Caco-2 (cell line): ENCODE measurements around the gene THEMIS2. TPM values are rescaled to one million over a fixed set of nuclear protein-coding genes. Genes with fewer than 3 reads are reported as not detected.

Source experiments
- BruUV-seq: library from RNA; stranded (reverse); fragments of 400-500 nt; replicated peaks from 2 replicates; lab custom pipeline; 2021; lab: Mats Ljungman, UMichigan
- CTCF ChIA-PET: fragments of 300-600 bp; sonication (Branson Sonifier 250); formaldehyde crosslinking; loops from one replicate; lab custom pipeline; 2022; ENCODE audit warnings: antibody characterized with exemption; lab: Charles Lee
- POLR2A ChIA-PET: fragments of 300-600 bp; sonication (Branson Sonifier 250); formaldehyde crosslinking; loops from one replicate; lab custom pipeline; 2022; ENCODE audit warnings: antibody characterized with exemption; lab: Charles Lee
- DNase-seq, 2 experiments: peaks; one replicate each; pipeline versions ENCODE4 v3.0.0 to v3.0.0-alpha.2; 2020 to 2022
- H3K27me3 ChIP-seq: replicated peaks from 2 replicates; pipeline ENCODE4 v1.6.0; 2011; ENCODE audit warnings: low read length; ENCODE audit not compliant: control insufficient read depth, insufficient read depth
- H3K36me3 ChIP-seq: 2 replicates; pipeline ENCODE4 v1.5.1; 2011; ENCODE audit warnings: low read length; ENCODE audit not compliant: control insufficient read depth, insufficient read depth
- H3K4me1 ChIP-seq: fragments of 250-450 bp; sonication (Bioruptor Pico); 2 replicates; pipeline ENCODE4 v1.5.1; 2020; ENCODE audit warnings: mild to moderate bottlenecking
- H3K4me3 ChIP-seq: 2 replicates; pipeline ENCODE4 v1.5.1; 2011; ENCODE audit warnings: low read depth, mild to moderate bottlenecking, control low read depth, low read length
- H3K9me3 ChIP-seq: fragments of 250-450 bp; sonication (Bioruptor Pico); 2 replicates; pipeline ENCODE4 v1.5.1; 2020; ENCODE audit warnings: mild to moderate bottlenecking, moderate library complexity
- H3K27ac Mint-ChIP-seq: one replicate; pipeline ENCODE4 v1.8.0; 2022; ENCODE audit warnings: mixed read lengths; ENCODE audit not compliant: unreplicated experiment
- H3K27me3 Mint-ChIP-seq: one replicate; pipeline ENCODE4 v1.8.0; 2022; ENCODE audit warnings: mixed read lengths; ENCODE audit not compliant: insufficient read depth, unreplicated experiment
- H3K36me3 Mint-ChIP-seq: one replicate; pipeline ENCODE4 v1.8.0; 2022; ENCODE audit warnings: mild to moderate bottlenecking, mixed read lengths; ENCODE audit not compliant: insufficient read depth, unreplicated experiment
- H3K4me1 Mint-ChIP-seq: one replicate; pipeline ENCODE4 v1.8.0; 2022; ENCODE audit warnings: low read depth, mixed read lengths; ENCODE audit not compliant: unreplicated experiment
- H3K4me3 Mint-ChIP-seq: one replicate; pipeline ENCODE4 v1.8.0; 2022; ENCODE audit warnings: mild to moderate bottlenecking, moderate library complexity, mixed read lengths; ENCODE audit not compliant: unreplicated experiment
- H3K9me3 Mint-ChIP-seq: one replicate; pipeline ENCODE4 v1.8.0; 2022; ENCODE audit warnings: mixed read lengths; ENCODE audit not compliant: unreplicated experiment
- intact Hi-C: fragments of 100-400 bp; cut with micrococcal nuclease; formaldehyde crosslinking; loops from one replicate; pipeline ENCODE4 v1.10.0; 2022; ENCODE audit not compliant: unreplicated experiment
- total RNA-seq: library from RNA; stranded (reverse); gene quantifications from 2 replicates; pipeline ENCODE4 v1.2.3, GENCODE V29; 2022
- TF ChIP-seq, protein P1 (sequence below), 2 experiments: fragments of 200-600 bp in 1 of 2; IDR thresholded peaks; 1 replicate in 1 of 2; 2 replicates in 1 of 2; pipeline versions ENCODE4 v1.5.1 to v1.8.0; 2011 to 2022; ENCODE audit warnings: antibody characterized with exemption in 1 of 2, control low read depth in 1 of 2, inconsistent platforms in 1 of 2, low read depth in 1 of 2, low read length in 1 of 2, mild to moderate bottlenecking in 1 of 2, moderate library complexity in 1 of 2; ENCODE audit not compliant: insufficient read depth in 1 of 2, severe bottlenecking in 1 of 2, unreplicated experiment in 1 of 2

The THEMIS2 gene
- total RNA-seq, 1 experiment from 2014 or later = 0.59 TPM

DNA sequence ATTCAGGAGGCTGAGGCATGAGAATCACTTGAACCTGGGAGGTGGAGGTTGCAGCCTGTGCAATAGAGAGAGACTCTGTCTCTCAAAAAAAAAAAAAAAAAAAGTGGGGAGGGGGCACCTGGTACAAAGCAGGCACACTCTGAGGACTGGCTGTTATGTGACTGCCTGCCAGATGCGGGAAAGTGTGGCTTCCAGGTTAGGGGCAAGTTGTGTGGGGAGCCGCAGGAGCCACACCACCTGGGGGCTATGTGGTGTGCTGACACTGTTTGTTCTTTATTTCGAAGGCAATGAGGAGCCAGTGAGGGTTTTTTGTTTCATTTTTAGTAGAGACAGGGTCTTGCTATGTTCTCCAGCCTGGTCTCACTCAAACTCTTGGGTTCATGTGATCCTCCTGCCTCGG is 5.7 kb downstream of the THEMIS2 start:
- H3K9me3 Mint-ChIP-seq = no peaks in the 10 kb centered on the region
- no peak overlapping the region for H3K4me3 Mint-ChIP-seq
- H3K27ac Mint-ChIP-seq = no peak overlapping the region
- H3K27me3 ChIP-seq = no peaks in the 10 kb centered on the region
- H3K36me3 Mint-ChIP-seq = peaks cover 5% of the 10 kb centered on the region
- H3K4me1 ChIP-seq = no peaks in the 10 kb centered on the region
- DNase-seq = no peak
- H3K36me3 ChIP-seq = no peaks in the 10 kb centered on the region
- ChIA-PET CTCF (interaction anchor here (0.6 kb wide), 1 partner anchor 21 kb away, joined by 7 read pairs; no protein-coding TSS in a partner anchor), POLR2A (no interaction called here)
- H3K27me3 Mint-ChIP-seq = no peaks in the 10 kb centered on the region
- H3K9me3 ChIP-seq = no peaks in the 10 kb centered on the region
- peaks cover 3% of the 10 kb centered on the region for H3K4me1 Mint-ChIP-seq
- TF ChIP-seq, protein P1, sequence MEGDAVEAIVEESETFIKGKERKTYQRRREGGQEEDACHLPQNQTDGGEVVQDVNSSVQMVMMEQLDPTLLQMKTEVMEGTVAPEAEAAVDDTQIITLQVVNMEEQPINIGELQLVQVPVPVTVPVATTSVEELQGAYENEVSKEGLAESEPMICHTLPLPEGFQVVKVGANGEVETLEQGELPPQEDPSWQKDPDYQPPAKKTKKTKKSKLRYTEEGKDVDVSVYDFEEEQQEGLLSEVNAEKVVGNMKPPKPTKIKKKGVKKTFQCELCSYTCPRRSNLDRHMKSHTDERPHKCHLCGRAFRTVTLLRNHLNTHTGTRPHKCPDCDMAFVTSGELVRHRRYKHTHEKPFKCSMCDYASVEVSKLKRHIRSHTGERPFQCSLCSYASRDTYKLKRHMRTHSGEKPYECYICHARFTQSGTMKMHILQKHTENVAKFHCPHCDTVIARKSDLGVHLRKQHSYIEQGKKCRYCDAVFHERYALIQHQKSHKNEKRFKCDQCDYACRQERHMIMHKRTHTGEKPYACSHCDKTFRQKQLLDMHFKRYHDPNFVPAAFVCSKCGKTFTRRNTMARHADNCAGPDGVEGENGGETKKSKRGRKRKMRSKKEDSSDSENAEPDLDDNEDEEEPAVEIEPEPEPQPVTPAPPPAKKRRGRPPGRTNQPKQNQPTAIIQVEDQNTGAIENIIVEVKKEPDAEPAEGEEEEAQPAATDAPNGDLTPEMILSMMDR (IDR thresholded peaks at IDR 0.05; ENCODE audit: insufficient read depth in 1 of 2, low read depth in 1 of 2, low read length in 1 of 2, severe bottlenecking in 1 of 2, unreplicated experiment in 1 of 2) = no peak
- no TSS peak for BruUV-seq
- H3K4me3 ChIP-seq = no peak overlapping the region
- intact Hi-C loops = no loop called here

DNA sequence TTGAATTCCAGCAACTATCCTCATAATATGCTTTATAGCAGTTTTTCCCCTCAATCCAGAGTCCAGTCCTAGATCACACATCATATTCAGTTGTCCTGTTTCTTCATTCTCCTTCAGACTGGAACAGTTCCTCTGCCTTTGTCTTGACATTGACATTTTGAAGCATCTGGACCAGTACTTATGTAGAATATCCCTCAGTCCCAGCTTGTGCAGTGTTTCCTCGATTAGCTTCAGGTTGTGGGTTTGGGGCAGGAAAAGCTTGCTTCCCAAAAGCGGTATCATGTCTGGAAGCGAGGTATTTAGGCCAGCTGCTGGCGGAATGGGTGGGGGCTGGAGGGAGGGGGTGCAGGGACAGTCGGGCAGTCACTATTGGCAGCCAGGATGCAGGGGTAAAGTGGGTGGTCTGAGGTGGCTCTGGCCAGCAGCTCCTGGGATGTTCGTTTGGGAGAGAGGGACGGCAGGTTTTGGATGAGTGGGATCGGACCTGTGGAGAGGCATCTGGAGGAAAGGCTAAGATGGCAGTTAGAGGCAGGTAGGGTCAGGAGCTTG is 6.5 kb downstream of the THEMIS2 start:
- Mint-ChIP-seq H3K9me3 (no peaks in the 10 kb centered on the region), H3K36me3 (peaks cover 10% of the 10 kb centered on the region), H3K4me3 (no peak overlapping the region), H3K27me3 (no peaks in the 10 kb centered on the region), H3K4me1 (no peaks in the 10 kb centered on the region), H3K27ac (no peak overlapping the region)
- TF ChIP-seq, protein P1 (IDR thresholded peaks at IDR 0.05; ENCODE audit: insufficient read depth in 1 of 2, low read depth in 1 of 2, low read length in 1 of 2, severe bottlenecking in 1 of 2, unreplicated experiment in 1 of 2) = no peak
- BruUV-seq = no TSS peak
- Histone ChIP-seq H3K27me3 (no peaks in the 10 kb centered on the region), H3K9me3 (no peaks in the 10 kb centered on the region), H3K4me3 (no peak overlapping the region), H3K36me3 (no peaks in the 10 kb centered on the region), H3K4me1 (no peaks in the 10 kb centered on the region)
- intact Hi-C loops = no loop called here
- POLR2A ChIA-PET = no interaction called here
- DNase-seq = no peak
- CTCF ChIA-PET = interaction anchor here (0.6 kb wide), 1 partner anchor 12 kb away, joined by 4 read pairs; no protein-coding TSS in a partner anchor

DNA sequence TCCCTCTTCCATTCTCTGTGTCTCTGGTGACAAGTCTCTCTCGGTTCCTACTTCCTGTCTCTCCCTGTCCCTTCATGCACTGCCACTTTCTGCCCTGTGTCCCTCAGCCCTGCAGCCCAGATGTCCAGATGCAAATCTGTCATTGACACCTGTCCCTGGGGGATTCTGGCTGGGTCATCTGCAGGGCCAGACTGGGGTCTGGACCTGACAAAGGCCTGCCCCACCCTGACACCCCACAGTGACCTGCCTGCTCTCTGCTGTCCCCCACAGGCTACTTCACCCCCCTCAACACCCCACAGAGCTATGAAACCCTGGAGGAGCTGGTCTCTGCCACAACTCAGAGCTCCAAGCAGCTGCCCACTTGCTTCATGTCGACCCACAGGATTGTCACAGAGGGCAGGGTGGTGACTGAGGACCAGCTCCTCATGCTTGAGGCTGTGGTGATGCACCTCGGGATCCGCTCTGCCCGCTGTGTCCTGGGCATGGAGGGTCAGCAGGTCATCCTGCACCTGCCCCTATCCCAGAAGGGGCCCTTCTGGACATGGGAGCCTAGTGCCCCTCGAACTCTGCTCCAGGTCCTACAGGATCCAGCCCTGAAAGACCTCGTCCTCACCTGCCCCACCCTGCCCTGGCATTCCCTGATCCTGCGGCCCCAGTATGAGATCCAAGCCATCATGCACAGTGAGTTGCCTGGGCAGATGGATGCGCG is 7.2 kb downstream of the THEMIS2 start:
- Mint-ChIP-seq H3K4me3 (no peak overlapping the region), H3K4me1 (no peaks in the 10 kb centered on the region), H3K27me3 (no peaks in the 10 kb centered on the region), H3K9me3 (no peaks in the 10 kb centered on the region), H3K27ac (no peak overlapping the region), H3K36me3 (peaks cover 11% of the 10 kb centered on the region)
- intact Hi-C loops = no loop called here
- TF ChIP-seq, protein P1 (IDR thresholded peaks at IDR 0.05; ENCODE audit: insufficient read depth in 1 of 2, low read depth in 1 of 2, low read length in 1 of 2, severe bottlenecking in 1 of 2, unreplicated experiment in 1 of 2) = no peak
- ChIA-PET CTCF (no interaction called here), POLR2A (no interaction called here)
- Histone ChIP-seq H3K36me3 (no peaks in the 10 kb centered on the region), H3K4me3 (no peak overlapping the region), H3K27me3 (no peaks in the 10 kb centered on the region), H3K4me1 (no peaks in the 10 kb centered on the region), H3K9me3 (no peaks in the 10 kb centered on the region)
- no TSS peak for BruUV-seq
- no peak for DNase-seq
